Lower leg skin (tissue), 3 donors: ENCODE measurements around the gene SNX11.

Source experiments
- POLR2A ChIP-seq, 2 donors: fragments of 450-650 bp; IDR thresholded peaks; one replicate each; pipeline ENCODE4 v1.6.1; 2016 to 2017; ENCODE audit warnings: antibody characterized with exemption in 2 of 2, mild to moderate bottlenecking in 1 of 2, moderate library complexity in 1 of 2
- TF ChIP-seq, protein P1 (sequence below), 3 donors: fragments of 450-650 bp; IDR thresholded peaks; one replicate each; pipeline ENCODE4 v1.5.1; 2016; ENCODE audit warnings: antibody characterized with exemption in 3 of 3, mild to moderate bottlenecking in 3 of 3, moderate library complexity in 2 of 3

DNA sequence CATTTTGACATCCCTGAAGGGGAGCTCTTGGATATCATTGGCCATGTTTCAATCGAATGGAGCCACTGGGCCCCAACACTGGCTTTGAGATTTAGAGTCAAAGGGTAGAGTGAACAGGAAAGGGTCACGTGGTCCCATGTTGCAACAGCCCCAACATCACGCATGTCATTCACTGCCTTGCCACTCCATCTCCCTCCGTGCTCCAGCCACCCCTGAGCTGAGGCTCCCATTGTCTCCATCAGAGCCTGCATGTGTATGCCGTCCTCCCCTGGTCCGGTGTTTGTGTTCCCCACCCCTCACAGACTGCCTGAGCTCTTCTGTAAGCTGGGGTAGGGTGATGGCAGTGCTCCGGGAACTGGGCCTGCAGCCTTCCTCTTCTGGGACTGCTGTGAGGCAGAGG, 47.3 kb upstream of the SNX11 start:
- TF ChIP-seq, protein P1, sequence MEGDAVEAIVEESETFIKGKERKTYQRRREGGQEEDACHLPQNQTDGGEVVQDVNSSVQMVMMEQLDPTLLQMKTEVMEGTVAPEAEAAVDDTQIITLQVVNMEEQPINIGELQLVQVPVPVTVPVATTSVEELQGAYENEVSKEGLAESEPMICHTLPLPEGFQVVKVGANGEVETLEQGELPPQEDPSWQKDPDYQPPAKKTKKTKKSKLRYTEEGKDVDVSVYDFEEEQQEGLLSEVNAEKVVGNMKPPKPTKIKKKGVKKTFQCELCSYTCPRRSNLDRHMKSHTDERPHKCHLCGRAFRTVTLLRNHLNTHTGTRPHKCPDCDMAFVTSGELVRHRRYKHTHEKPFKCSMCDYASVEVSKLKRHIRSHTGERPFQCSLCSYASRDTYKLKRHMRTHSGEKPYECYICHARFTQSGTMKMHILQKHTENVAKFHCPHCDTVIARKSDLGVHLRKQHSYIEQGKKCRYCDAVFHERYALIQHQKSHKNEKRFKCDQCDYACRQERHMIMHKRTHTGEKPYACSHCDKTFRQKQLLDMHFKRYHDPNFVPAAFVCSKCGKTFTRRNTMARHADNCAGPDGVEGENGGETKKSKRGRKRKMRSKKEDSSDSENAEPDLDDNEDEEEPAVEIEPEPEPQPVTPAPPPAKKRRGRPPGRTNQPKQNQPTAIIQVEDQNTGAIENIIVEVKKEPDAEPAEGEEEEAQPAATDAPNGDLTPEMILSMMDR (IDR thresholded peaks at IDR 0.05) = no peak
- TF ChIP-seq POLR2A (IDR thresholded peaks at IDR 0.05) = no peak
